B cell (primary cell): ENCODE results near the gene RIOK3. TPM values are rescaled to one million over a fixed set of nuclear protein-coding genes. Genes with fewer than 3 reads are reported as not detected.

Source experiments
- ATAC-seq: fragments of 200-7000 bp; cut with Tn5 transposase; one replicate; pipeline ENCODE4 v1.10.0; 2021; ENCODE audit warnings: low read depth, mild to moderate bottlenecking, moderate number of reproducible peaks, moderate library complexity
- CTCF ChIA-PET: fragments of 350-600 bp; sonication (Branson Sonifier 250); formaldehyde crosslinking; loops from one replicate; lab custom pipeline; 2021; ENCODE audit warnings: antibody characterized with exemption, inconsistent platforms; lab: Charles Lee
- POLR2A ChIA-PET: fragments of 350-600 bp; sonication (Branson Sonifier 250); formaldehyde crosslinking; loops from one replicate; lab custom pipeline; 2021; ENCODE audit warnings: antibody characterized with exemption; lab: Charles Lee
- DNase-seq: peaks from one replicate; pipeline ENCODE4 v3.0.0; 2013
- H2AFZ ChIP-seq: 2 replicates; pipeline ENCODE4 v1.6.1; 2012; ENCODE audit warnings: mild to moderate bottlenecking, low read depth, low read length; ENCODE audit not compliant: insufficient read depth, poor library complexity, severe bottlenecking
- H3K27ac ChIP-seq, 2 donors: 1 replicate in 1 of 2; 2 replicates in 1 of 2; pipeline ENCODE4 v1.5.1; 2012 to 2013; ENCODE audit warnings: low read length in 2 of 2, mild to moderate bottlenecking in 2 of 2, moderate library complexity in 1 of 2
- H3K27me3 ChIP-seq, 4 experiments: fragments of 200-600 bp in 1 of 4; sonication (generic) in 1 of 4; replicated peaks in 1 of 4; 1 replicate in 2 of 4; 2 replicates in 2 of 4; pipeline versions ENCODE4 v1.6.1 to v1.7.0; 2013 to 2016; ENCODE audit warnings: low read length in 3 of 4, mild to moderate bottlenecking in 2 of 4, mixed read lengths in 1 of 4, moderate library complexity in 1 of 4; ENCODE audit not compliant: insufficient read depth in 4 of 4, control insufficient read depth in 3 of 4; ENCODE audit errors: control extremely low read depth in 1 of 4
- H3K36me3 ChIP-seq, 2 experiments: replicated peaks in 1 of 2; 1 replicate in 1 of 2; 2 replicates in 1 of 2; pipeline versions ENCODE4 v1.6.1 to v1.7.1; 2013; ENCODE audit warnings: low read length in 1 of 2; ENCODE audit not compliant: insufficient read depth in 2 of 2, control insufficient read depth in 1 of 2; ENCODE audit errors: control extremely low read depth in 1 of 2, extremely low read depth in 1 of 2
- H3K4me1 ChIP-seq, 2 donors: fragments of 200-600 bp in 1 of 2; sonication (generic) in 1 of 2; 1 replicate in 1 of 2; 2 replicates in 1 of 2; pipeline versions ENCODE4 v1.5.1 to v1.6.1; 2013 to 2017; ENCODE audit warnings: low read length in 2 of 2; ENCODE audit not compliant: control insufficient read depth in 2 of 2, insufficient read depth in 2 of 2
- H3K4me2 ChIP-seq: replicated peaks from 2 replicates; pipeline ENCODE3; 2012; ENCODE audit warnings: mild to moderate bottlenecking, low read depth, low read length; ENCODE audit not compliant: poor library complexity, severe bottlenecking
- H3K4me3 ChIP-seq, 5 experiments: fragments of 200-600 bp in 1 of 5; sonication (generic) in 1 of 5; 1 replicate in 3 of 5; 2 replicates in 2 of 5; pipeline versions ENCODE4 v1.5.1 to v1.7.0; 2011 to 2016; ENCODE audit warnings: low read length in 4 of 5, mild to moderate bottlenecking in 4 of 5, low read depth in 2 of 5, control low read depth in 1 of 5, moderate library complexity in 1 of 5; ENCODE audit not compliant: insufficient read depth in 1 of 5; ENCODE audit errors: control extremely low read depth in 1 of 5, extremely low read depth in 1 of 5
- H3K79me2 ChIP-seq: fragments of 200-600 bp; sonication (generic); one replicate; pipeline ENCODE4 v1.6.0; 2016; ENCODE audit warnings: low read length; ENCODE audit not compliant: control insufficient read depth, insufficient read depth
- H3K9ac ChIP-seq: fragments of 200-600 bp; sonication (generic); 2 replicates; pipeline ENCODE4 v1.6.1; 2017; ENCODE audit warnings: mild to moderate bottlenecking, low read length, moderate library complexity
- H3K9me3 ChIP-seq, 3 donors: one replicate each; pipeline versions ENCODE4 v1.6.1 to v1.7.1; 2013; ENCODE audit warnings: low read length in 2 of 3; ENCODE audit not compliant: control insufficient read depth in 2 of 3, insufficient read depth in 1 of 3; ENCODE audit errors: control extremely low read depth in 1 of 3
- H4K20me1 ChIP-seq: 2 replicates; pipeline ENCODE4 v1.6.0; 2012; ENCODE audit warnings: mild to moderate bottlenecking, low read length; ENCODE audit not compliant: insufficient read depth, control insufficient read depth, poor library complexity, severe bottlenecking
- H3K27ac Mint-ChIP-seq: one replicate; pipeline ENCODE4 v1.8.0; 2021; ENCODE audit warnings: mixed read lengths
- H3K27me3 Mint-ChIP-seq: one replicate; pipeline ENCODE4 v1.8.0; 2021; ENCODE audit warnings: mixed read lengths
- H3K4me1 Mint-ChIP-seq: one replicate; pipeline ENCODE4 v1.8.0; 2021; ENCODE audit warnings: mixed read lengths
- H3K4me3 Mint-ChIP-seq: one replicate; pipeline ENCODE4 v1.8.0; 2021; ENCODE audit warnings: mixed read lengths
- H3K9me3 Mint-ChIP-seq: one replicate; pipeline ENCODE4 v1.8.0; 2022; ENCODE audit warnings: mixed read lengths; ENCODE audit not compliant: insufficient read depth
- EZH2 ChIP-seq: IDR thresholded peaks from 2 replicates; pipeline ENCODE4 v1.6.1; 2012; ENCODE audit warnings: borderline replicate concordance, low read depth, mild to moderate bottlenecking, moderate library complexity, low read length; ENCODE audit not compliant: insufficient read depth, poor library complexity, severe bottlenecking
- WGBS: methylation state at CpG from one replicate; pipeline ENCODE4 v1.1.5; 2013; ENCODE audit warnings: missing lambda C conversion rate; ENCODE audit not compliant: insufficient coverage; 5-methylcytosine and 5-hydroxymethylcytosine counted together
- intact Hi-C: fragments of 100-400 bp; cut with micrococcal nuclease; formaldehyde crosslinking; loops from one replicate; pipeline ENCODE4 v1.10.0; 2022
- polyA plus RNA-seq: library from polyadenylated mRNA; depleted of rRNA; stranded (reverse); fragments of >200 nt; gene quantifications from 2 replicates; pipeline ENCODE4 v1.2.3, GENCODE V29; 2012
- total RNA-seq, 2 donors: library from RNA; stranded (reverse); fragments of 120-200 nt in 1 of 2; gene quantifications; 1 replicate in 1 of 2; 2 replicates in 1 of 2; pipeline versions ENCODE4 v1.2.3 to v1.2.4, GENCODE V29; 2013 to 2022
- TF ChIP-seq, protein P1 (sequence below): fragments of 200-600 bp; IDR thresholded peaks from one replicate; pipeline ENCODE4 v1.8.0; 2022; ENCODE audit warnings: antibody characterized with exemption, mild to moderate bottlenecking

RIOK3 gene
- total and polyA plus RNA-seq, 2 donors (not counting 1 experiment from before 2014, with no cell fraction given), result 42.5 to 83.4 TPM

DNA sequence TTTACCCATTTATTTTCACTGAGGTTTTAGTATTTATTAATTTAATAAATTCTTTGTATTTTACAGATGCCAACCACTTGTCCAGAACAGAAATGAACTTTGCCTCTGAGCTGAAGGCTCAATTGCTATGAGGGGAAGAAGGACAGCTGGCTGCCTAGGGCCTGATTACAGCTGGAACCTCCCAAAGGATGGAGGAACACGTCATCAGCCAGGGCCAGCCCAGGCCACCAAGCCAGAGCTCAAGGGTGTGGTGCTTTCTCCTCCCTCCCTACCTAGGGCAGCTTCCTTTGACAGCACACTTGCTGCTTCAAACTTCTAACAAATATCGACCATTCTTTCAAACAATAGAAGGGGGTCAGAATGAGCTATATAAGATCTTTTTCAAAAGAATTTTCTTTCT lies 19.7 kb upstream of the RIOK3 start:
- DNase-seq (no peak), ATAC-seq (no peak)
- Histone ChIP-seq H3K4me3 (no peak overlapping the region), H3K4me2 (no peak overlapping the region), H3K9me3 (no peaks in the 10 kb centered on the region), H4K20me1 (no peaks in the 10 kb centered on the region), H3K36me3 (peaks cover 0 to 4% of the 10 kb centered on the region in 2 experiments), H3K9ac (no peak overlapping the region), H2AFZ (no peak overlapping the region), H3K79me2 (peaks cover 20% of the 10 kb centered on the region), H3K4me1 (peaks cover 10 to 16% of the 10 kb centered on the region in 2 donors), H3K27me3 (no peaks in the 10 kb centered on the region), H3K27ac (no peak overlapping the region)
- Mint-ChIP-seq H3K4me1 (peaks cover 17% of the 10 kb centered on the region), H3K4me3 (no peak overlapping the region), H3K27ac (no peak overlapping the region), H3K9me3 (no peaks in the 10 kb centered on the region), H3K27me3 (no peaks in the 10 kb centered on the region)
- intact Hi-C loops, result no loop called here
- TF ChIP-seq EZH2, result no peak
- TF ChIP-seq, protein P1, sequence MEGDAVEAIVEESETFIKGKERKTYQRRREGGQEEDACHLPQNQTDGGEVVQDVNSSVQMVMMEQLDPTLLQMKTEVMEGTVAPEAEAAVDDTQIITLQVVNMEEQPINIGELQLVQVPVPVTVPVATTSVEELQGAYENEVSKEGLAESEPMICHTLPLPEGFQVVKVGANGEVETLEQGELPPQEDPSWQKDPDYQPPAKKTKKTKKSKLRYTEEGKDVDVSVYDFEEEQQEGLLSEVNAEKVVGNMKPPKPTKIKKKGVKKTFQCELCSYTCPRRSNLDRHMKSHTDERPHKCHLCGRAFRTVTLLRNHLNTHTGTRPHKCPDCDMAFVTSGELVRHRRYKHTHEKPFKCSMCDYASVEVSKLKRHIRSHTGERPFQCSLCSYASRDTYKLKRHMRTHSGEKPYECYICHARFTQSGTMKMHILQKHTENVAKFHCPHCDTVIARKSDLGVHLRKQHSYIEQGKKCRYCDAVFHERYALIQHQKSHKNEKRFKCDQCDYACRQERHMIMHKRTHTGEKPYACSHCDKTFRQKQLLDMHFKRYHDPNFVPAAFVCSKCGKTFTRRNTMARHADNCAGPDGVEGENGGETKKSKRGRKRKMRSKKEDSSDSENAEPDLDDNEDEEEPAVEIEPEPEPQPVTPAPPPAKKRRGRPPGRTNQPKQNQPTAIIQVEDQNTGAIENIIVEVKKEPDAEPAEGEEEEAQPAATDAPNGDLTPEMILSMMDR, result no peak
- WGBS, result 100% methylated on average over 1 of the region's 2 CpGs
- POLR2A ChIA-PET, result no interaction called here
- CTCF ChIA-PET, result interaction anchor here (1.6 kb wide), 1 partner anchor 10 kb away, joined by 3 read pairs; no protein-coding TSS in a partner anchor

DNA sequence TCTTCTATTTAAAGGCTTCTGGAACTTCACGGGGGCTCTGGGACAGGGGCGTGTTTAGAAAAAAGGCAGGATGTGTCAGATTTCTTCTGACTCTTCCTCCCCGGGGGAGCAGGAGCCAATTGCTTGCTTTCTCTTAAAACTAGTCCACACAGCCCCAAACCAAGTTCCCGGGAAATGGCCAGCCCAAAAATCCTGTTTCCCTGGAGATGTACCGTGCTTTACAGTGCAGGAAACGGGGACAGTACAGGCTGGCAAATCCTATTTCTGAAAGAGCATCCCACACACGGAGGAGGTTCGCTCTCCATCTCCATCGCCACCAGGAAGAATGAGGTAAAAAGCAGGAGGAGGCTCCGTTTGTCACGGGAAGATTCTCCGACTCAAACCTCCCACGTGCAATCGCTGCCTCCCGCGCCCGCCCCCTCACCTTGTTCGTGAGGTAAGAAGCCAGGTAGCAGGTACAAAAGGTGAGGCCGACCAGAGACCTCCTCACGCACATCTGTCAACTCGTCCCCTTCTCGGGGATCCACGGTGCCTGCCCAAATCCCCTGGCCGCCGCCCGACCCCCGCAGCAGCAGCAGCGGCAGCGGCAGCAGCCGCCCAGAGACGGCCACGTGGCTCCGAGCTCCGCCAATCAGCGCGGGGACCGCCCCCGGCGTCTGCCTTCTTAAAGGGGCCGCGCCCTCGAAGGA lies 15.6 kb upstream of the RIOK3 start:
- Mint-ChIP-seq H3K4me3 (peak overlapping the region; percentile 92), H3K9me3 (no peaks in the 10 kb centered on the region), H3K27me3 (no peaks in the 10 kb centered on the region), H3K4me1 (peaks cover 16% of the 10 kb centered on the region), H3K27ac (peak overlapping the region; percentile 67)
- Histone ChIP-seq H4K20me1 (no peaks in the 10 kb centered on the region), H3K9ac (peak overlapping the region; percentile 90), H3K4me2 (peak overlapping the region; percentile 99), H3K79me2 (peaks cover 20% of the 10 kb centered on the region), H3K27me3 (no peaks in the 10 kb centered on the region), H2AFZ (peak overlapping the region; percentile 89), H3K9me3 (peaks cover 0 to 3% (median 0%) of the 10 kb centered on the region in 3 donors), H3K27ac (peak overlapping the region; percentile 16 to 70), H3K4me3 (peak overlapping the region; percentile 75 to 95 (median 92)), H3K36me3 (no peaks in the 10 kb centered on the region), H3K4me1 (peaks cover 11 to 20% of the 10 kb centered on the region in 2 donors)
- ChIA-PET POLR2A (interaction anchor here (0.6 kb wide), 1 partner anchor 15 kb away, joined by 3 read pairs; the partner anchor contains the start of gene RIOK3), CTCF (no interaction called here)
- no peak for TF ChIP-seq EZH2
- TF ChIP-seq, protein P1, result no peak
- intact Hi-C loops, result loop anchor here (1.0 to 5.0 kb wide), 3 partner anchors 16 to 150 kb away; partner anchors contain the start of genes NPC1, RIOK3 and RMC1
- ATAC-seq (peak; percentile 100), DNase-seq (peak; percentile 80)
- WGBS, result under 1% methylated on average over 28 of the region's 42 CpGs
